Progenitor cell of endocrine pancreas (in vitro differentiated cells): Measurements from ENCODE around the gene NR5A2. TPM values are rescaled to one million over a fixed set of nuclear protein-coding genes. Genes with fewer than 3 reads are reported as not detected.

Source experiments
- DNase-seq: peaks from one replicate; pipeline ENCODE4 v3.0.0; 2021; ENCODE audit warnings: low spot score; ENCODE audit not compliant: unreplicated experiment
- H3K27ac Mint-ChIP-seq: 2 replicates; pipeline ENCODE4 v1.8.0; 2021; ENCODE audit warnings: mild to moderate bottlenecking, moderate library complexity, mixed read lengths
- H3K27me3 Mint-ChIP-seq: 2 replicates; pipeline ENCODE4 v1.8.0; 2021; ENCODE audit warnings: mixed read lengths
- H3K36me3 Mint-ChIP-seq: 2 replicates; pipeline ENCODE4 v1.8.0; 2022; ENCODE audit warnings: mixed read lengths; ENCODE audit not compliant: insufficient read depth
- H3K4me1 Mint-ChIP-seq: 2 replicates; pipeline ENCODE4 v1.8.0; 2021; ENCODE audit warnings: low read depth, mixed read lengths
- H3K4me3 Mint-ChIP-seq: 2 replicates; pipeline ENCODE4 v1.8.0; 2021; ENCODE audit warnings: low read depth, mild to moderate bottlenecking, moderate library complexity, mixed read lengths
- H3K9me3 Mint-ChIP-seq: 2 replicates; pipeline ENCODE4 v1.8.0; 2021; ENCODE audit warnings: low read depth, mixed read lengths
- total RNA-seq: library from RNA; stranded (reverse); gene quantifications from 2 replicates; pipeline ENCODE4 v1.2.1, GENCODE V29; 2021
- TF ChIP-seq, protein P1 (sequence below): fragments of 200-600 bp; sonication (generic); IDR thresholded peaks from one replicate; pipeline ENCODE4 v1.5.0; 2021; ENCODE audit warnings: antibody characterized with exemption, mild to moderate bottlenecking; ENCODE audit not compliant: unreplicated experiment

The NR5A2 gene
- total RNA-seq, 1 donor from 2014 or later: 23.2 TPM

DNA sequence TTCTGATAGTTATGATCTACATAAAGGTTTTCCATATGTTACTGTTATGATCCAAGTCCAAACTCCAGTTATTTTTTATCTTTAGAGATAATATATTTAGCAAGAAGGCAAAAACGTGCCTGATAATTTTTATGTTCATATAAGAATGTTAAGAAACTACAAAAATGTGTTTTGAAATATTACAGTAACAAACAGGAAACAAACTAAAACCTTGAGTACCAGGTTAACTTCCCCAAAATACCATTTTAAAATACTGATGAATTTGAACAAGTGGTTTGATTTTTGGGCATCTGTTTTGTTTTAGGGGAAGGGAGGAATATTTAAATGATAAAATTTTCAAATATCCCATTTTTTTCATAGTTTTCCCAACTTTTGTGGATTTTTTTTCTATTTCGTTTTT, 124.8 kb downstream of the NR5A2 start:
- H3K27me3 Mint-ChIP-seq: no peaks in the 10 kb centered on the region
- no peak overlapping the region for H3K27ac Mint-ChIP-seq
- H3K36me3 Mint-ChIP-seq: peaks cover 9% of the 10 kb centered on the region
- H3K4me1 Mint-ChIP-seq: peaks cover 17% of the 10 kb centered on the region
- H3K4me3 Mint-ChIP-seq: no peak overlapping the region
- H3K9me3 Mint-ChIP-seq: peaks cover 2% of the 10 kb centered on the region
- TF ChIP-seq, protein P1, sequence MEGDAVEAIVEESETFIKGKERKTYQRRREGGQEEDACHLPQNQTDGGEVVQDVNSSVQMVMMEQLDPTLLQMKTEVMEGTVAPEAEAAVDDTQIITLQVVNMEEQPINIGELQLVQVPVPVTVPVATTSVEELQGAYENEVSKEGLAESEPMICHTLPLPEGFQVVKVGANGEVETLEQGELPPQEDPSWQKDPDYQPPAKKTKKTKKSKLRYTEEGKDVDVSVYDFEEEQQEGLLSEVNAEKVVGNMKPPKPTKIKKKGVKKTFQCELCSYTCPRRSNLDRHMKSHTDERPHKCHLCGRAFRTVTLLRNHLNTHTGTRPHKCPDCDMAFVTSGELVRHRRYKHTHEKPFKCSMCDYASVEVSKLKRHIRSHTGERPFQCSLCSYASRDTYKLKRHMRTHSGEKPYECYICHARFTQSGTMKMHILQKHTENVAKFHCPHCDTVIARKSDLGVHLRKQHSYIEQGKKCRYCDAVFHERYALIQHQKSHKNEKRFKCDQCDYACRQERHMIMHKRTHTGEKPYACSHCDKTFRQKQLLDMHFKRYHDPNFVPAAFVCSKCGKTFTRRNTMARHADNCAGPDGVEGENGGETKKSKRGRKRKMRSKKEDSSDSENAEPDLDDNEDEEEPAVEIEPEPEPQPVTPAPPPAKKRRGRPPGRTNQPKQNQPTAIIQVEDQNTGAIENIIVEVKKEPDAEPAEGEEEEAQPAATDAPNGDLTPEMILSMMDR: no peak
- DNase-seq: no peak

DNA sequence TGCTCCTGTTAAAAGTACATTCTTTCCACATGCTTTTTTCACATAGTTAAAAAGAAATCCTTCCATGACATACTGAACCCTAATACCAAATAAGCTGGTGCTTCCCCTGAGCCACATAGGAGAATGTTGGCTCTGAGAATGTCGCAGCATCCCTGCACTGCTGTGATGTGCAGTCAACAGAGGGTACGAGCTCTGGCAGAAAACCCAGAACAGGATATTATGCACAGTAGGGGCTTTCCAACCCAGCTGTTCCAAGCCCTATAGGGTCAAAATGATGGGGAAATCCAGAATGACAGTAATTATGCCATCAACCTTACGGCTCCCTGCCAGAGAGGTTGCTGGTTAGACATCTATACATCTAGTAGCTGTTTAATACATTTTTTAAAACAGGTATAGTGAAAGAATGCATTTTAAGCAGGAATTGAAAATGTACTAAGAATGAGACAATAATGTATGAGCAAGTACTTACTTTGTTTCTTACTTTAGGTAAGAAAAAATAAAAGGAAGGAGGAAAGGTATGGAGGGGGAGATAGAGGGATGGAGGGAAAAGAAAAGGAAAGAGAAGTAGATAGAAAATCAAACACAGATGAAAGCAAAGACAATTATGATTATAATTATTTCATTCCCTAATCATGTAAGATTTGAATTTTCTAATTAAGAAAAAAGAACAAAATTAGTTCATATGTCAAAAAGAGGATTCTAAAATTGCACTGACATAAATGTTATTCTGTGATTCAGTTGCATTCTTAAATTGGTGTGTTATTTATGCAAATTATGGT, 126.0 kb downstream of the NR5A2 start:
- H3K36me3 Mint-ChIP-seq: peaks cover 6% of the 10 kb centered on the region
- no peak overlapping the region for H3K27ac Mint-ChIP-seq
- H3K4me3 Mint-ChIP-seq: no peak overlapping the region

DNA sequence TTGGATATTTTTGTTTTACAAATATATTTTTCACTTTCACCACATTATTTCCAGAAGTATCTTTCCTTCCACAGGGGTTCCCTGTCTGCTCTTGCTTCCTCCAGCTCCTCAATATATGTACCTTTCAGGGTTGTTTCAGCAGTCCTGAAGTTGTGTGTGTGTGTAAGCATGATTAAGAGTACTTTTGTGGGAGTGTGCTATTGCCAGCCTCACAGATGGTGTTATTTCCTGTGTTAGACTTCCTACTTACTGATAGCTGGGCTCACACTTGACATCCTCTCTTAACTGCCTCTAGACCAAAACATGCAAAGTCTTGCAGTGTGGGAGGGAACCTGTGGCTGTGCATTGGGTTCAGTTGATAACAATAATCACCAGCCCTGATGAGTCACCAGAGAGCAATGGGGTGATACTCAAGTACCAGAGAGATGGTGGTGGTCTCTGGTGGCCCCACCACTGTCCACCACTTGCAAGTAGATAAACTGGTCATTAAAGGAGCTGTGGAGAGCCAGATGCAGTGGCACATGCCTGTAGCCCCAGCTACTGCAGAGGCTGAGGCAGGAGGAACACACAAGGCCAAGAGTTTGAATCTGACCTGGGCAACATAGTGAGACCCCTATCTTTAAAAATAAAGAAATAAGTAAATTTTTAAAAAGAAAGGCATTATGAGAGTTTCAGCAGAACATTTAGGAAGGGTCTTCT, 126.7 kb downstream of the NR5A2 start:
- H3K27ac Mint-ChIP-seq: no peak overlapping the region

More for the DNA sequence above, 126.0 kb downstream of the NR5A2 start:
- Mint-ChIP-seq H3K9me3 (no peaks in the 10 kb centered on the region), H3K4me1 (peaks cover 20% of the 10 kb centered on the region), H3K27me3 (no peaks in the 10 kb centered on the region)
- TF ChIP-seq, protein P1: no peak
- DNase-seq: no peak

DNA sequence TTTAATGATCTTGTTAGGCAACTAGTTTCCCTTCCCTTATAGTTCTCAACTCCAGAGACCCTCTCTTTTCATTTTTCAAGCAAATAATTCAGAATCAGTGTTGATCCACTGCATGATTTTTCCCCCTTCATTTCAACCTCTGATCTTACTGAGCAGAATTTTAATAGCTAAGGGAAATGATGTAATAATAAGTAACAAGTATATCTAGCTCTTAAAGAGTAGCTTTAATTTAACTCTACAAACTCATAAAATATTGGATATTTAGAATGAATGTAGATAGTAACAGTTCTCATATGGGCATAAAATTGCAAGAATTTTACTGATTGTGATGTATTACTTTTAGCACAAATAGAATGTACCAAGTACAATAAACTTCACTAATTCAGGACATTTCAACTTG, 130.2 kb downstream of the NR5A2 start:
- TF ChIP-seq, protein P1: no peak
- Mint-ChIP-seq H3K4me3 (no peak overlapping the region), H3K27ac (no peak overlapping the region), H3K27me3 (no peaks in the 10 kb centered on the region), H3K36me3 (peaks cover 4% of the 10 kb centered on the region), H3K9me3 (no peaks in the 10 kb centered on the region), H3K4me1 (peaks cover 12% of the 10 kb centered on the region)
- no peak for DNase-seq

More for the DNA sequence above, 126.7 kb downstream of the NR5A2 start:
- no peak for DNase-seq
- Mint-ChIP-seq H3K9me3 (no peaks in the 10 kb centered on the region), H3K36me3 (peaks cover 2% of the 10 kb centered on the region), H3K27me3 (no peaks in the 10 kb centered on the region), H3K4me3 (no peak overlapping the region), H3K4me1 (peaks cover 20% of the 10 kb centered on the region)
- TF ChIP-seq, protein P1: no peak

DNA sequence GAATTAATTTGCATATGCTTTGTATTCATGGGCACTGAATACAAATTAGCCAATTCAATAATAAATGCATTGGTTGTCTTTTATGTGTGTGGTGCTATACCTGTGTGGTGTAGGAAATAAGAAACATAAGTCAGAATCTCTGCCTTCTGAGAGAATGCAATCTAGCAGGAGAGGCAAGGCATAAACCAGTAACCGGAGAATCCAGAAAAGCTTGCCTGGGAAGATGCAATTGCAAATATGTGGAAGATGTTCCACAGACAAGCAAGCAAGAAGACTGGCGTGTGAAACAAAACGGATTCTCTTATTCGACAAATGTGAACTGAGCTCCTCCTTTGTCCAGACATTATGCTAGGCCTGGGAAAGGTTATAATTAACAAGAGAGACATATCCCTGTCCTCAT, 134.3 kb downstream of the NR5A2 start:
- no peak for DNase-seq
- Mint-ChIP-seq H3K4me1 (peaks cover 12% of the 10 kb centered on the region), H3K4me3 (no peak overlapping the region), H3K36me3 (peaks cover 8% of the 10 kb centered on the region), H3K9me3 (no peaks in the 10 kb centered on the region), H3K27me3 (no peaks in the 10 kb centered on the region), H3K27ac (no peak overlapping the region)
- TF ChIP-seq, protein P1: no peak
